Activated CD4-positive, alpha-beta T cell treated with anti-CD3 and anti-CD28 coated beads for 36 hours (primary cell): ENCODE data around the gene CELF2. TPM values are rescaled to one million over a fixed set of nuclear protein-coding genes. Genes with fewer than 3 reads are reported as not detected.
A peak's percentile ranks its signal among the peaks of the same experiment; 100 is the strongest.

ENCODE experiments used
- ATAC-seq: fragments of 200-7000 bp; cut with Tn5 transposase; one replicate; pipeline ENCODE4 v1.10.0; 2021; ENCODE audit warnings: mild to moderate bottlenecking, moderate library complexity
- CTCF ChIA-PET: fragments of 350-600 bp; sonication (Branson Sonifier 250); formaldehyde crosslinking; loops from one replicate; lab custom pipeline; 2021; ENCODE audit warnings: antibody characterized with exemption; lab: Charles Lee
- POLR2A ChIA-PET: fragments of 350-600 bp; sonication (Branson Sonifier 250); formaldehyde crosslinking; loops from one replicate; lab custom pipeline; 2021; ENCODE audit warnings: antibody characterized with exemption, inconsistent platforms; lab: Charles Lee
- DNase-seq: peaks from one replicate; pipeline ENCODE4 v3.0.0-alpha.2; 2020
- H3K27ac Mint-ChIP-seq: one replicate; pipeline ENCODE4 v1.8.0; 2021; ENCODE audit warnings: mixed read lengths
- H3K27me3 Mint-ChIP-seq: one replicate; pipeline ENCODE4 v1.8.0; 2021; ENCODE audit warnings: mixed read lengths
- H3K36me3 Mint-ChIP-seq: one replicate; pipeline ENCODE4 v1.8.0; 2021; ENCODE audit warnings: low read depth, mixed read lengths
- H3K4me1 Mint-ChIP-seq: one replicate; pipeline ENCODE4 v1.8.0; 2021; ENCODE audit warnings: mixed read lengths
- H3K4me3 Mint-ChIP-seq: one replicate; pipeline ENCODE4 v1.8.0; 2021; ENCODE audit warnings: mild to moderate bottlenecking, moderate library complexity, mixed read lengths
- H3K9me3 Mint-ChIP-seq: one replicate; pipeline ENCODE4 v1.8.0; 2021; ENCODE audit warnings: low read depth, mixed read lengths
- intact Hi-C, 2 experiments: fragments of 100-400 bp; cut with DNase I in 1 of 2; cut with micrococcal nuclease in 1 of 2; formaldehyde crosslinking; loops; one replicate each; pipeline versions ENCODE4 v1.14.2 to v1.15.1; 2022 to 2024; cut with DNase I, micrococcal nuclease
- total RNA-seq, 2 experiments: library from RNA; stranded (reverse); gene quantifications; one replicate each; pipeline ENCODE4 v1.2.3, GENCODE V29; 2021

Gene CELF2
- total RNA-seq, 2 experiments from 2014 or later: 102 to 119 TPM

DNA sequence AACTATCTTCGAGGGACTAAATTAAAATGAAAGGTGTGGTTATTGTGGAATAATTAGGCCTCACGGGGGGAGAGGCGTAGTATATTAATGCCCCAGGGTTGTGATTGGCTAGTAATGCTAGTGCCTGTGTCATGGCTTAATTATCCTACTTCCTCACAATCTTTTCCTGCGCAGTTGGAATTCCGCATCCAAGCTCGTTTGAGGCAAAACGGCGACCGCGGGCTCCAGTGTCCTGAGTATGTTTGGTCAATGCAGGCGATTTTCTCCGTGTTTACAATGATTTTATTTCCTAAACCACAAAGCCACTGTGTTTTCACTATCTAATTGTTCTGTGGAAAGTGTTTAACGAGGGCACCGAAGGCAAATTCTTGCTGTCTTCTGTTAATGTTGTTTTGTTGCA lies 282.9 kb downstream of the CELF2 start:
- H3K4me1 Mint-ChIP-seq: peaks cover 10% of the 10 kb centered on the region
- H3K4me3 Mint-ChIP-seq: no peak overlapping the region
- POLR2A ChIA-PET: no interaction called here
- no peak for DNase-seq
- H3K27me3 Mint-ChIP-seq: no peaks in the 10 kb centered on the region
- intact Hi-C loops: no loop called here
- CTCF ChIA-PET: interaction anchor here (0.6 kb wide), 1 partner anchor 13 kb away, joined by 3 read pairs; no protein-coding TSS in a partner anchor
- ATAC-seq: no peak
- H3K36me3 Mint-ChIP-seq: peaks cover 91% of the 10 kb centered on the region
- peaks cover 3% of the 10 kb centered on the region for H3K9me3 Mint-ChIP-seq
- no peak overlapping the region for H3K27ac Mint-ChIP-seq

DNA sequence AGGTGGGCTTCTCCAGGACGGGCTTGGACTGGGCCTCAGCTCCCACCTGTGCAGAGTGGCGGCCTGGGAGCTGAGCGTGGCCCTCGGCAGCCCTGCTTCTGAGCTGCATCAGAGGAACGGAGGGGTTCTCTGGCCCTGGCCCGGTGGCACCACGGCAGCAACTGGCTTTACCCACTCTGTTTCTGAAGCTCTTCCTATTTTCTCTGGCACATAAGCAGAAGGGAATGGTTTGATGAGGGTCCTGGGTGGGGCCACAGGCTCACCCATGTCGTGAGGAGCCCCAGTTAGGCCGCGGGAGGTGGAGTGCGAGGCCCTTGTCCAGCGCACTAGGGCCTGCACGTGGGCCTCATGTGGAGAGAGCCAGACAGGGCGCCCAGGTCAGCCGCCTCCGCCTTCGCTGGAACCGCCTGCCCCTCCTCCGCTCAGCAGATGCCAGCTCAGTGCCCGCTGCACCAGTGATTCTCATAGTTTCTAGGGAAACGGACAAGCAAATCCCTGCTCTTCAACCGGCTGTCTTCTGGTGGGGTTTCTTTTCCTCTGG lies 284.0 kb downstream of the CELF2 start:
- Mint-ChIP-seq H3K27ac (no peak overlapping the region), H3K4me3 (no peak overlapping the region), H3K9me3 (peaks cover 3% of the 10 kb centered on the region), H3K36me3 (peaks cover 91% of the 10 kb centered on the region), H3K4me1 (peaks cover under 1% of the 10 kb centered on the region), H3K27me3 (no peaks in the 10 kb centered on the region)
- ATAC-seq: no peak
- intact Hi-C loops: no loop called here
- no peak for DNase-seq
- ChIA-PET POLR2A (no interaction called here), CTCF (no interaction called here)

DNA sequence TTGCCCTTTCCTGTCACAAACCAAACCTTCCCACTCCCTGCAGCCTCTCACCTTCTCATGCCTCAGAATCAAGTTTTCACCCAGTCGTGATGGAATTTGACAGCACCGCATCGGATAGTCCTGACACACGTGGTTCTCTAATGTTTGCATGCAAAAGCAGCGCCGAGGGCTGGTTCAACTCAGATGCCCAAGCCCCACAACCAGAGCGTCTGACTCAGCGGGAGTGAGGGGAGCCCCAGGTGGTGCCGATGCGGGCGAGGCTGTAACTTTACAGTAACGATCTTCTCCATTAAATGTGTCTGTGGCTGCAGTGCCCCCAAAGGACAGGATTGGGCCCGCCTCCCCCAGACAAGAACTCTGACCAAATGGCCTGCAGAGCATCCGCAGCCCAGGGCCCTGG lies 284.5 kb downstream of the CELF2 start:
- Mint-ChIP-seq H3K27me3 (no peaks in the 10 kb centered on the region), H3K4me3 (no peak overlapping the region), H3K9me3 (peaks cover 7% of the 10 kb centered on the region), H3K4me1 (peaks cover 4% of the 10 kb centered on the region), H3K27ac (no peak overlapping the region), H3K36me3 (peaks cover 91% of the 10 kb centered on the region)
- ATAC-seq: no peak
- intact Hi-C loops: no loop called here
- DNase-seq: no peak
- ChIA-PET CTCF (no interaction called here), POLR2A (no interaction called here)

DNA sequence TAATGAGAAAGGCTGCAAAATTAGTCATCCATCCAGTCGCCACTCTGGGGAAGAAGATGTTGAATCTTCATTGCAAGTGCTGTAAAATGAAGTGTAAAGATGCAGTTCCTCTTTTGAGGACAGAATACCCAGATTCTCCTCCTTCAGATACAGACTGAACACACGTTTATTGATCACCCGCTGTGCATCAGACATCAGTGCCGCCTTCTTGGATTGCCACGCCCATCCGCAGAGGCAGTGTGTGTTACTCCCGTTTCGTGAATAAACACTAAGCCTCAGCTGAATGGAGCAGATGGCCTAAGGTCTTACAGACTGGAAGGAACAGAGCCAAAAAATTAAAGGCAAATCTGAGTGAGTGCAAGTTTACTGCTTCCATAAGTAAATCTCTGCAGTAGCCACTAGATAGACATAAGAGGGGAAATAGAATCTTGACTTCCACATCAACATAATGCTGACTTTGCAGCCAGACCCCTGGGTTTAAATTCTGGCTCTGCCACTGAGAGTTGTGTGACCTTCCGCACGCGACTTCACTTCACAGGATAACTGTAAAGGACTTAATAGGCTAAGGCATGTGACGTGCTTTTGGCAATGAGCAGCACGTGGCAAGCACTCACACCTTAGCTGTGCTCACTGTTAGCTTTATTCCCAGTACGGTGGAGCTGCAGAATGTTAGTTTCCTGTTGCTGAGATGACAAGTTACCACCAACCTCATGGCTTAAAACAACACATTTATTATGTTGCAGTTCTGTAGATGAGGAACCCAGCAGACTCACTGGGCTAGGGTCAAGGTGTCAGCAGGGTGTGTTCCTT lies 285.9 kb downstream of the CELF2 start:
- H3K27ac Mint-ChIP-seq: no peak overlapping the region
- DNase-seq (no peak), ATAC-seq (no peak)
- no peaks in the 10 kb centered on the region for H3K27me3 Mint-ChIP-seq
- POLR2A ChIA-PET: no interaction called here
- H3K9me3 Mint-ChIP-seq: peaks cover 15% of the 10 kb centered on the region
- CTCF ChIA-PET: interaction anchor here (0.7 kb wide), 1 partner anchor 445 kb away, joined by 3 read pairs; no protein-coding TSS in a partner anchor
- intact Hi-C loops: no loop called here
- no peak overlapping the region for H3K4me3 Mint-ChIP-seq
- peaks cover 92% of the 10 kb centered on the region for H3K36me3 Mint-ChIP-seq
- H3K4me1 Mint-ChIP-seq: peaks cover 8% of the 10 kb centered on the region

- intact Hi-C loops: no loop called here
- Mint-ChIP-seq H3K4me3 (no peak overlapping the region), H3K27ac (no peak overlapping the region), H3K36me3 (peaks cover 93% of the 10 kb centered on the region), H3K9me3 (peaks cover 15% of the 10 kb centered on the region), H3K27me3 (no peaks in the 10 kb centered on the region), H3K4me1 (peaks cover 20% of the 10 kb centered on the region)
- DNase-seq: no peak
- CTCF ChIA-PET: interaction anchor here (0.6 kb wide), 1 partner anchor 255 kb away, joined by 3 read pairs; no protein-coding TSS in a partner anchor
- ATAC-seq: no peak
- POLR2A ChIA-PET: no interaction called here
Observed at GRCh38 chr10:11304906-11305585, 287.4 kb downstream of the CELF2 start.

- no peak for DNase-seq
- intact Hi-C loops: no loop called here
- Mint-ChIP-seq H3K4me3 (no peak overlapping the region), H3K27ac (no peak overlapping the region), H3K36me3 (peaks cover 92% of the 10 kb centered on the region), H3K27me3 (no peaks in the 10 kb centered on the region), H3K4me1 (peaks cover 27% of the 10 kb centered on the region), H3K9me3 (peaks cover 18% of the 10 kb centered on the region)
- CTCF ChIA-PET: no interaction called here
- ATAC-seq: no peak
- POLR2A ChIA-PET: no interaction called here
Observed at GRCh38 chr10:11305825-11306593, 288.3 kb downstream of the CELF2 start.

GRCh38 chr10:11307004-11307403 lies 289.3 kb downstream of the CELF2 start:
- Mint-ChIP-seq H3K27me3 (no peaks in the 10 kb centered on the region), H3K4me1 (peaks cover 35% of the 10 kb centered on the region), H3K36me3 (peaks cover 96% of the 10 kb centered on the region), H3K4me3 (no peak overlapping the region), H3K27ac (peak overlapping the region; percentile 17), H3K9me3 (peaks cover 25% of the 10 kb centered on the region)
- intact Hi-C loops: no loop called here
- DNase-seq (no peak), ATAC-seq (no peak)
- ChIA-PET POLR2A (no interaction called here), CTCF (interaction anchor here (0.6 kb wide), 1 partner anchor 12 kb away, joined by 3 read pairs; no protein-coding TSS in a partner anchor)

- ATAC-seq (no peak), DNase-seq (no peak)
- Mint-ChIP-seq H3K9me3 (peaks cover 24% of the 10 kb centered on the region), H3K4me3 (no peak overlapping the region), H3K36me3 (peaks cover 95% of the 10 kb centered on the region), H3K27ac (no peak overlapping the region), H3K4me1 (peaks cover 44% of the 10 kb centered on the region), H3K27me3 (no peaks in the 10 kb centered on the region)
- intact Hi-C loops: no loop called here
- ChIA-PET CTCF (interaction anchor here (0.6 kb wide), 1 partner anchor 1376 kb away, joined by 4 read pairs; no protein-coding TSS in a partner anchor), POLR2A (no interaction called here)
Observed at GRCh38 chr10:11307937-11308336, 290.3 kb downstream of the CELF2 start.

DNA sequence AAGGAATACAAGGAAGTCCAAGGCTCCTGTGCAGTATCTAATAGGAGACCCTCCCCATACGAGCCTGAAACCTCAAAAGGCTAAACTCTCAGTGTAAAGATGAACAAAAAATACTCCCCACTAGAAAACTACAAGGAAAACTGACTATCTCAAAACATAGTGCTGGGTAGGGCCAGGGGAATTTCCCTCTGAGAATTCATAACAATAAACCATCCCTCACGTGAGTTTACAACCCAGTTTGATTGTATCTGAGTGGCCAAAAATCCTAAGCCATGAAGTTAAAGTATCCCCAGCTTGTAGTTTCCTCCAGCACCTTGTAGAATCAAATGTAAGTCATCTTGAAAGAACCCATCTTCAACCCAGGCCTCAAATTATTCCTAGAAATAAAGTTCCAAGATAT lies 293.4 kb downstream of the CELF2 start:
- peak overlapping the region; percentile 58 for H3K27ac Mint-ChIP-seq
- ChIA-PET CTCF (interaction anchor here (1.1 to 1.4 kb wide), 2 partner anchors 10 to 15 kb away, joined by 3 read pairs; no protein-coding TSS in a partner anchor), POLR2A (no interaction called here)
- intact Hi-C loops: no loop called here
- ATAC-seq (peak; percentile 36), DNase-seq (no peak)
- H3K27me3 Mint-ChIP-seq: no peaks in the 10 kb centered on the region
- H3K4me1 Mint-ChIP-seq: peaks cover 62% of the 10 kb centered on the region
- peaks cover 89% of the 10 kb centered on the region for H3K36me3 Mint-ChIP-seq
- H3K9me3 Mint-ChIP-seq: peaks cover 24% of the 10 kb centered on the region
- H3K4me3 Mint-ChIP-seq: no peak overlapping the region

- Mint-ChIP-seq H3K9me3 (peaks cover 12% of the 10 kb centered on the region), H3K4me1 (peaks cover 77% of the 10 kb centered on the region), H3K36me3 (peaks cover 85% of the 10 kb centered on the region), H3K4me3 (no peak overlapping the region), H3K27me3 (no peaks in the 10 kb centered on the region), H3K27ac (peak overlapping the region; percentile 85)
- intact Hi-C loops: no loop called here
- ATAC-seq: no peak
- DNase-seq: no peak
- ChIA-PET POLR2A (no interaction called here), CTCF (no interaction called here)
Observed at GRCh38 chr10:11313463-11313862, 295.8 kb downstream of the CELF2 start.
